Kidney epithelial cell (primary cell): ENCODE measurements around the gene NRAP. TPM values are rescaled to one million over a fixed set of nuclear protein-coding genes. Genes with fewer than 3 reads are reported as not detected.

Source experiments
- DNase-seq: peaks from one replicate; pipeline ENCODE4 v3.0.0-alpha.2; 2010; ENCODE audit warnings: low read depth
- H3K27me3 ChIP-seq: 2 replicates; pipeline ENCODE4 v1.6.0; 2011; ENCODE audit warnings: low read length; ENCODE audit not compliant: control insufficient read depth, insufficient read depth
- H3K36me3 ChIP-seq: 2 replicates; pipeline ENCODE4 v1.5.1; 2011; ENCODE audit warnings: low read length; ENCODE audit not compliant: control insufficient read depth, insufficient read depth
- H3K4me3 ChIP-seq: 2 replicates; pipeline ENCODE4 v1.5.1; 2011; ENCODE audit warnings: low read depth, mild to moderate bottlenecking, control low read depth, low read length
- total RNA-seq: library from RNA; depleted of rRNA; stranded (reverse); fragments of >200 nt; gene quantifications from 2 replicates; pipeline ENCODE4 v1.2.3, GENCODE V29; 2015
- TF ChIP-seq, protein P1 (sequence below): IDR thresholded peaks from 2 replicates; pipeline ENCODE4 v1.5.1; 2011; ENCODE audit warnings: mild to moderate bottlenecking, moderate library complexity, low read length, control low read depth, inconsistent platforms; ENCODE audit not compliant: insufficient read depth, poor library complexity, severe bottlenecking

Gene NRAP
- total RNA-seq, 1 donor from 2014 or later: not detected

DNA sequence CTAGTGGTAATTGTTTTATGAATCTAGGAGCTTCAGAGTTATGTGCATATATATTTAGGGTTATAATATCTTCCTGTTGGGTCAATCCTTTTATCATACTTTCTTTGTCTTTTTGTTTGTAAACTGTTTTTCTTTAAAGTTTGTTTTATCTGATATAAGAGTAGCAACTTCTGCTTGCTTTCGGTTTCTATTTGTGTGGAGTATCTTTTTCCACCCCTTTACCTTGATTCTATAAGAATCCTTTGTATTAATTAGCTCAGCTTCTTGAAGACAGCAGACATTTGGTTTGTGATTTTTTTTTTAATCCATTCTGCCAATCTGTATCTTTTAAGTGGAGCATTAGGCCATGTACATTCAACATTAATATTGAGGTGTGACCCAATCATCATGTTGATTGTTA is 25.2 kb upstream of the NRAP start:
- TF ChIP-seq, protein P1, sequence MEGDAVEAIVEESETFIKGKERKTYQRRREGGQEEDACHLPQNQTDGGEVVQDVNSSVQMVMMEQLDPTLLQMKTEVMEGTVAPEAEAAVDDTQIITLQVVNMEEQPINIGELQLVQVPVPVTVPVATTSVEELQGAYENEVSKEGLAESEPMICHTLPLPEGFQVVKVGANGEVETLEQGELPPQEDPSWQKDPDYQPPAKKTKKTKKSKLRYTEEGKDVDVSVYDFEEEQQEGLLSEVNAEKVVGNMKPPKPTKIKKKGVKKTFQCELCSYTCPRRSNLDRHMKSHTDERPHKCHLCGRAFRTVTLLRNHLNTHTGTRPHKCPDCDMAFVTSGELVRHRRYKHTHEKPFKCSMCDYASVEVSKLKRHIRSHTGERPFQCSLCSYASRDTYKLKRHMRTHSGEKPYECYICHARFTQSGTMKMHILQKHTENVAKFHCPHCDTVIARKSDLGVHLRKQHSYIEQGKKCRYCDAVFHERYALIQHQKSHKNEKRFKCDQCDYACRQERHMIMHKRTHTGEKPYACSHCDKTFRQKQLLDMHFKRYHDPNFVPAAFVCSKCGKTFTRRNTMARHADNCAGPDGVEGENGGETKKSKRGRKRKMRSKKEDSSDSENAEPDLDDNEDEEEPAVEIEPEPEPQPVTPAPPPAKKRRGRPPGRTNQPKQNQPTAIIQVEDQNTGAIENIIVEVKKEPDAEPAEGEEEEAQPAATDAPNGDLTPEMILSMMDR: no peak

DNA sequence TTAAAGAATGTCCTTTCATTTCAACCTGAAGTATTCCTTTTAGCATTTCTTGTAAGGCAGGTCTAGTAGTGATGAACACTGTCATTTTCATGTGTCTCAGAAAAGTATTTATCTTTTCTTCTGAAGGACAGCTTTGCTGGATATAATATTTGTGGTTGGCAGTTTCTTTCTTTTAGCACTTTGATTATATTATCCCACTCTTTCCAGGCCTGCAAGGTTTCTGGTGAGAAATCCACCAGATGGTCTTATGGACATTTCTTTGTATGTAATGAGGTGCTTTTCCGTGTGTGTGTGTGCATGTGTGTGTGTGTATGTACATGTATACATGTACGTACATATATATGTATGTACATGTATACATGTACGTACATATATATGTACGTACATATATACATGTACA is 23.2 kb upstream of the NRAP start:
- DNase-seq: no peak
- TF ChIP-seq, protein P1: no peak
- H3K27me3 ChIP-seq: no peaks in the 10 kb centered on the region
- no peak overlapping the region for H3K4me3 ChIP-seq
- no peaks in the 10 kb centered on the region for H3K36me3 ChIP-seq

More for the DNA sequence above, 25.2 kb upstream of the NRAP start:
- Histone ChIP-seq H3K27me3 (no peaks in the 10 kb centered on the region), H3K4me3 (no peak overlapping the region), H3K36me3 (no peaks in the 10 kb centered on the region)
- DNase-seq: no peak

DNA sequence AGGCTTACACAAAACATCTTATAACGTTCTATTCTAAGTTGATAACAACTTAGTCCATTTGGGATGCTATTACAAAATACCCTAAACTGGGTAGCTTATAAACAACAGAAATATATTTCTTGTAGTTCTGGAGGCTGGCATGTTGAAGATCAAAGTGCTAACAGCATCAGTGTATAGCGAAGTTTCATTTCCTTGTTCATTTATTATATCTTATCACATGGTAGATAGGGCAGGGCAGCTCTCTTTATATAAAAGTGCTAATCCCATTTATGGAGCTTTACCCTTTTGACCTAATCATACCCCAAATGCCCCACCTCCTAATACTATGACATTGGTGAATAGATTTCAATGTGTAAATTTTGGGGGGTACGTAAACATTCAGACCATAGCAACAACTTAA is 22.2 kb upstream of the NRAP start:
- no peaks in the 10 kb centered on the region for H3K27me3 ChIP-seq
- H3K4me3 ChIP-seq: no peak overlapping the region
- no peaks in the 10 kb centered on the region for H3K36me3 ChIP-seq
- TF ChIP-seq, protein P1: no peak
- DNase-seq: no peak

DNA sequence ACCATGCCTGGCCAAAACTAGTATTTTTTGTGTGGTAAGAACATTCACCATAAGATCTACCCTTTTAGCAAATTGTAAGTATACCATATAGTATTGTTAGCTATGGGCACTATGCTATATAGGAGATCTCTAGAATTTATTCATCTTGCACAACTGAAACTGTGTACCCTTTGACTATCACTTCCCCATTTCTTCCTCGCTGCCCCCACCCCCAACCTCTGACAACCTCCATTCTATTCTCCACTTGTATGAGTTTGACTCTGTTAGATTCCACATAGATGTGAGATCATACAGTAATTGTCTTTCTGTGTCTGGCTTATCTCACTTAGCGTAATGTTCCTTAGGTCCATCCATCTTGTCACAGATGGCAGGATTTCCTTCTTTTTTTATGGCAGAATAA is 19.5 kb upstream of the NRAP start:
- Histone ChIP-seq H3K36me3 (no peaks in the 10 kb centered on the region), H3K4me3 (no peak overlapping the region), H3K27me3 (no peaks in the 10 kb centered on the region)
- TF ChIP-seq, protein P1: no peak
- DNase-seq: no peak

DNA sequence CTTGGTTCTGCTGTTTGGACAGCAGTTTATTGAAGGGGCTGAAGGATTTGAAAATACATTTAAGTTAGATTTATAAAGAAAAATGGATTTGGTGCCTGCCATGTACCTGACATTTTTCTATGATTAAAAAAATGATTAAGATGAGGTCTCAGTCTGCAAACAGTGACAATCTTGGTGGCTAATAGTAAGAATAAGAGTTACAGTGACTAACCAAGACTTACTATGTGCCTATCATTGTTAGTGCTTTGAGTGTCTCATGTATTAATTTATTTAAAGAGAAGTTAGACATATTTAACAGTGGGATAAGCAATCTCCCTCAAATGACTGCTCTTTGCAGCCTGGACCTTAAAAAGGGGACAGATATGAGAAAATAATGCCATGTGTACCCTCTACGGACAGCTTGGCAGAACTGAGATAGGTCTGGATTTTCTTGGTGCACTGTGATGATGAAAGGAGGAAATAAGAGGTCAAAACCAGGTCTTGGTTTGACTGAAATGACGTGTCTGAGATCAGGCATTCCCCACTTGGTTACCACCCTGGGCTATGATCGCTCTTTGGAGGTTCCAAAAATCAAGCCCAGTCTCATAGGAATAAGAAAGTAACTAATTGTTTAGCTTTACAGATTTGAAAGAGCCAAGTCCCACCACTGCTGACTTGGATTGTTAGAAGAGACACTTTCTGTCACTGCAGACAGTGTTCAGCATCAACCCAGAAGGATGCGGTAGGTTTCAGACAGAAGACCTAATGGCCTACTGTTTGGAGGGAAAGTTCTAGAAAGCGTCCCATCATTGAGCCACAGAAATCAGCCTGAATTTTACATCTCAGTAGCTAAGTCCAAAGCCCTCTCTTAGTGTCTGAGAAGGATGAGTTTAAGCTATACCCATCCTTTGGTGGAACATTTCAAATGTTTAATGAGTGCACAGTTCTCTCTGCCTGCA is 18.0 kb upstream of the NRAP start:
- Histone ChIP-seq H3K4me3 (no peak overlapping the region), H3K27me3 (no peaks in the 10 kb centered on the region), H3K36me3 (no peaks in the 10 kb centered on the region)
- TF ChIP-seq, protein P1: no peak
- DNase-seq: no peak
